GM23338 (cell line): ENCODE results near the gene HSPA1A. TPM values are rescaled to one million over a fixed set of nuclear protein-coding genes. Genes with fewer than 3 reads are reported as not detected.

Experiments used
- ATAC-seq: fragments of 200-7000 bp; cut with Tn5 transposase; 3 replicates; pipeline ENCODE4 v1.9.1; 2020
- DNase-seq: peaks from one replicate; pipeline ENCODE4 v3.0.0-alpha.2; 2015; ENCODE audit warnings: low spot score
- H2AFZ ChIP-seq: fragments of 200-600 bp; sonication (generic); 2 replicates; pipeline ENCODE4 v1.8.0; 2016; ENCODE audit warnings: antibody characterized with exemption, mild to moderate bottlenecking, moderate library complexity
- H3F3A ChIP-seq: fragments of 200-600 bp; sonication (generic); replicated peaks from 2 replicates; pipeline ENCODE4 v1.8.0; 2017; ENCODE audit warnings: antibody characterized with exemption, mixed run types, low read depth
- H3K27ac ChIP-seq: fragments of 200-600 bp; sonication (generic); 2 replicates; pipeline ENCODE4 v1.6.1; 2016; ENCODE audit warnings: low read depth
- H3K27me3 ChIP-seq: fragments of 200-600 bp; sonication (generic); 2 replicates; pipeline ENCODE4 v1.8.0; 2016; ENCODE audit warnings: mild to moderate bottlenecking, mixed run types, moderate library complexity; ENCODE audit not compliant: insufficient read depth
- H3K36me3 ChIP-seq: fragments of 200-600 bp; sonication (generic); 2 replicates; pipeline ENCODE4 v1.8.0; 2016; ENCODE audit warnings: mild to moderate bottlenecking; ENCODE audit not compliant: insufficient read depth
- H3K4me1 ChIP-seq: fragments of 200-600 bp; sonication (generic); 2 replicates; pipeline ENCODE4 v1.8.0; 2016; ENCODE audit warnings: mild to moderate bottlenecking, moderate library complexity; ENCODE audit not compliant: insufficient read depth
- H3K4me2 ChIP-seq: fragments of 200-600 bp; sonication (generic); 2 replicates; pipeline ENCODE4 v1.7.1; 2017; ENCODE audit warnings: mixed run types
- H3K4me3 ChIP-seq: fragments of 200-600 bp; sonication (generic); 2 replicates; pipeline ENCODE4 v1.6.1; 2016; ENCODE audit warnings: mixed run types
- H3K79me2 ChIP-seq: fragments of 200-600 bp; sonication (generic); replicated peaks from 2 replicates; pipeline ENCODE4 v1.8.0; 2017; ENCODE audit warnings: mild to moderate bottlenecking; ENCODE audit not compliant: insufficient read depth
- H3K9me2 ChIP-seq: fragments of 200-600 bp; sonication (generic); 2 replicates; pipeline ENCODE4 v1.8.0; 2017; ENCODE audit not compliant: insufficient read depth
- H4K20me1 ChIP-seq: fragments of 200-600 bp; sonication (generic); replicated peaks from 2 replicates; pipeline ENCODE4 v1.8.0; 2017; ENCODE audit warnings: mild to moderate bottlenecking; ENCODE audit not compliant: insufficient read depth
- H3K27ac Mint-ChIP-seq: 2 replicates; pipeline ENCODE4 v1.8.0; 2020; ENCODE audit warnings: inconsistent platforms, mild to moderate bottlenecking, moderate library complexity, mixed read lengths
- H3K27me3 Mint-ChIP-seq: 3 replicates; pipeline ENCODE4 v1.8.0; 2022; ENCODE audit warnings: low read depth, mild to moderate bottlenecking, moderate library complexity, mixed read lengths, inconsistent platforms; ENCODE audit not compliant: insufficient read depth, poor library complexity
- H3K36me3 Mint-ChIP-seq: 3 replicates; pipeline ENCODE4 v1.8.0; 2021; ENCODE audit warnings: low read depth, mild to moderate bottlenecking, inconsistent platforms, moderate library complexity, mixed read lengths
- H3K4me1 Mint-ChIP-seq: 3 replicates; pipeline ENCODE4 v1.8.0; 2020; ENCODE audit warnings: mild to moderate bottlenecking, inconsistent platforms, mixed read lengths
- H3K4me3 Mint-ChIP-seq: 3 replicates; pipeline ENCODE4 v1.8.0; 2021; ENCODE audit warnings: moderate library complexity, mild to moderate bottlenecking, inconsistent platforms, mixed read lengths
- H3K9me3 Mint-ChIP-seq: 3 replicates; pipeline ENCODE4 v1.8.0; 2020; ENCODE audit warnings: moderate library complexity, mild to moderate bottlenecking, inconsistent platforms, mixed read lengths
- CREB1 ChIP-seq: fragments of 250-450 bp; sonication (Bioruptor Pico); IDR thresholded peaks from 2 replicates; pipeline ENCODE4 v1.5.0; 2020; ENCODE audit warnings: low read depth, mild to moderate bottlenecking, moderate library complexity
- JUNB ChIP-seq: IDR thresholded peaks from one replicate; pipeline ENCODE4 v1.6.1; 2016; ENCODE audit warnings: antibody characterized with exemption; ENCODE audit not compliant: unreplicated experiment
- NANOG ChIP-seq: IDR thresholded peaks from 2 replicates; pipeline ENCODE4 v1.6.1; 2016; ENCODE audit warnings: antibody characterized with exemption, borderline replicate concordance
- POLR2AphosphoS5 ChIP-seq: IDR thresholded peaks from 2 replicates; pipeline ENCODE4 v1.6.1; 2016; ENCODE audit warnings: antibody characterized with exemption, low read depth
- REST ChIP-seq: IDR thresholded peaks from one replicate; pipeline ENCODE4 v1.6.1; 2018; ENCODE audit warnings: antibody characterized with exemption; ENCODE audit not compliant: unreplicated experiment
- STAT1 ChIP-seq: IDR thresholded peaks from one replicate; pipeline ENCODE4 v1.6.1; 2016; ENCODE audit warnings: antibody characterized with exemption; ENCODE audit not compliant: unreplicated experiment
- polyA plus RNA-seq: library from polyadenylated mRNA; unstranded; fragments of >200 nt; fragmentation: Nextera tagmentation; extraction: Ambion mirVana; gene quantifications from 2 replicates; pipeline ENCODE4 v1.2.1, GENCODE V29; 2016
- total RNA-seq: library from RNA; depleted of rRNA; stranded (reverse); fragments of >200 nt; shearing (Covaris generic); gene quantifications from 2 replicates; pipeline ENCODE4 v1.2.3, GENCODE V29; 2014
- TF ChIP-seq, protein P1 (sequence below), 2 experiments: fragments of 200-600 bp in 1 of 2; sonication (generic) in 1 of 2; conservative IDR thresholded peaks; 2 replicates each; pipeline versions ENCODE4 v1.5.1 to v1.6.1; 2016 to 2017; ENCODE audit warnings: antibody characterized with exemption in 2 of 2, low read depth in 2 of 2, mild to moderate bottlenecking in 2 of 2, moderate library complexity in 1 of 2
- TF ChIP-seq, protein P2 (sequence below): fragments of 250-450 bp; sonication (Bioruptor Pico); IDR thresholded peaks from 2 replicates; pipeline ENCODE4 v1.5.0; 2020; ENCODE audit warnings: mild to moderate bottlenecking, moderate library complexity

The HSPA1A gene
- total and polyA plus RNA-seq, 2 experiments from 2014 or later, result 36.1 to 57.1 TPM

- DNase-seq (no peak), ATAC-seq (no peak)
- Mint-ChIP-seq H3K36me3 (peaks cover 28% of the 10 kb centered on the region), H3K4me1 (peaks cover 2% of the 10 kb centered on the region; the same call in 1 of the 3 replicates), H3K4me3 (no peak overlapping the region), H3K9me3 (peaks cover 12% of the 10 kb centered on the region), H3K27ac (no peak overlapping the region), H3K27me3 (peaks cover 12% of the 10 kb centered on the region)
- Histone ChIP-seq H2AFZ (no peak overlapping the region), H3K79me2 (peaks cover 8% of the 10 kb centered on the region; the same call in 1 of the 2 replicates), H3K4me3 (no peak overlapping the region), H4K20me1 (peaks cover 3% of the 10 kb centered on the region; the same call in 1 of the 2 replicates), H3K4me1 (peaks cover 7% of the 10 kb centered on the region; the same call in 1 of the 2 replicates), H3F3A (0 out of 2 replicates have a peak, but pooled peaks cover 8% of the 10 kb centered on the region), H3K36me3 (no peaks in the 10 kb centered on the region), H3K27ac (no peak overlapping the region), H3K4me2 (no peak overlapping the region), H3K27me3 (no peaks in the 10 kb centered on the region), H3K9me2 (no peaks in the 10 kb centered on the region)
- TF ChIP-seq, protein P1, sequence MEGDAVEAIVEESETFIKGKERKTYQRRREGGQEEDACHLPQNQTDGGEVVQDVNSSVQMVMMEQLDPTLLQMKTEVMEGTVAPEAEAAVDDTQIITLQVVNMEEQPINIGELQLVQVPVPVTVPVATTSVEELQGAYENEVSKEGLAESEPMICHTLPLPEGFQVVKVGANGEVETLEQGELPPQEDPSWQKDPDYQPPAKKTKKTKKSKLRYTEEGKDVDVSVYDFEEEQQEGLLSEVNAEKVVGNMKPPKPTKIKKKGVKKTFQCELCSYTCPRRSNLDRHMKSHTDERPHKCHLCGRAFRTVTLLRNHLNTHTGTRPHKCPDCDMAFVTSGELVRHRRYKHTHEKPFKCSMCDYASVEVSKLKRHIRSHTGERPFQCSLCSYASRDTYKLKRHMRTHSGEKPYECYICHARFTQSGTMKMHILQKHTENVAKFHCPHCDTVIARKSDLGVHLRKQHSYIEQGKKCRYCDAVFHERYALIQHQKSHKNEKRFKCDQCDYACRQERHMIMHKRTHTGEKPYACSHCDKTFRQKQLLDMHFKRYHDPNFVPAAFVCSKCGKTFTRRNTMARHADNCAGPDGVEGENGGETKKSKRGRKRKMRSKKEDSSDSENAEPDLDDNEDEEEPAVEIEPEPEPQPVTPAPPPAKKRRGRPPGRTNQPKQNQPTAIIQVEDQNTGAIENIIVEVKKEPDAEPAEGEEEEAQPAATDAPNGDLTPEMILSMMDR (conservative IDR thresholded peaks at IDR 0.05; ENCODE audit: low read depth in 2 of 2), result no peak
- TF ChIP-seq CREB1 (no peak), REST (no peak), STAT1 (no peak), POLR2AphosphoS5 (no peak), JUNB (no peak), NANOG (no peak)
- TF ChIP-seq, protein P2, sequence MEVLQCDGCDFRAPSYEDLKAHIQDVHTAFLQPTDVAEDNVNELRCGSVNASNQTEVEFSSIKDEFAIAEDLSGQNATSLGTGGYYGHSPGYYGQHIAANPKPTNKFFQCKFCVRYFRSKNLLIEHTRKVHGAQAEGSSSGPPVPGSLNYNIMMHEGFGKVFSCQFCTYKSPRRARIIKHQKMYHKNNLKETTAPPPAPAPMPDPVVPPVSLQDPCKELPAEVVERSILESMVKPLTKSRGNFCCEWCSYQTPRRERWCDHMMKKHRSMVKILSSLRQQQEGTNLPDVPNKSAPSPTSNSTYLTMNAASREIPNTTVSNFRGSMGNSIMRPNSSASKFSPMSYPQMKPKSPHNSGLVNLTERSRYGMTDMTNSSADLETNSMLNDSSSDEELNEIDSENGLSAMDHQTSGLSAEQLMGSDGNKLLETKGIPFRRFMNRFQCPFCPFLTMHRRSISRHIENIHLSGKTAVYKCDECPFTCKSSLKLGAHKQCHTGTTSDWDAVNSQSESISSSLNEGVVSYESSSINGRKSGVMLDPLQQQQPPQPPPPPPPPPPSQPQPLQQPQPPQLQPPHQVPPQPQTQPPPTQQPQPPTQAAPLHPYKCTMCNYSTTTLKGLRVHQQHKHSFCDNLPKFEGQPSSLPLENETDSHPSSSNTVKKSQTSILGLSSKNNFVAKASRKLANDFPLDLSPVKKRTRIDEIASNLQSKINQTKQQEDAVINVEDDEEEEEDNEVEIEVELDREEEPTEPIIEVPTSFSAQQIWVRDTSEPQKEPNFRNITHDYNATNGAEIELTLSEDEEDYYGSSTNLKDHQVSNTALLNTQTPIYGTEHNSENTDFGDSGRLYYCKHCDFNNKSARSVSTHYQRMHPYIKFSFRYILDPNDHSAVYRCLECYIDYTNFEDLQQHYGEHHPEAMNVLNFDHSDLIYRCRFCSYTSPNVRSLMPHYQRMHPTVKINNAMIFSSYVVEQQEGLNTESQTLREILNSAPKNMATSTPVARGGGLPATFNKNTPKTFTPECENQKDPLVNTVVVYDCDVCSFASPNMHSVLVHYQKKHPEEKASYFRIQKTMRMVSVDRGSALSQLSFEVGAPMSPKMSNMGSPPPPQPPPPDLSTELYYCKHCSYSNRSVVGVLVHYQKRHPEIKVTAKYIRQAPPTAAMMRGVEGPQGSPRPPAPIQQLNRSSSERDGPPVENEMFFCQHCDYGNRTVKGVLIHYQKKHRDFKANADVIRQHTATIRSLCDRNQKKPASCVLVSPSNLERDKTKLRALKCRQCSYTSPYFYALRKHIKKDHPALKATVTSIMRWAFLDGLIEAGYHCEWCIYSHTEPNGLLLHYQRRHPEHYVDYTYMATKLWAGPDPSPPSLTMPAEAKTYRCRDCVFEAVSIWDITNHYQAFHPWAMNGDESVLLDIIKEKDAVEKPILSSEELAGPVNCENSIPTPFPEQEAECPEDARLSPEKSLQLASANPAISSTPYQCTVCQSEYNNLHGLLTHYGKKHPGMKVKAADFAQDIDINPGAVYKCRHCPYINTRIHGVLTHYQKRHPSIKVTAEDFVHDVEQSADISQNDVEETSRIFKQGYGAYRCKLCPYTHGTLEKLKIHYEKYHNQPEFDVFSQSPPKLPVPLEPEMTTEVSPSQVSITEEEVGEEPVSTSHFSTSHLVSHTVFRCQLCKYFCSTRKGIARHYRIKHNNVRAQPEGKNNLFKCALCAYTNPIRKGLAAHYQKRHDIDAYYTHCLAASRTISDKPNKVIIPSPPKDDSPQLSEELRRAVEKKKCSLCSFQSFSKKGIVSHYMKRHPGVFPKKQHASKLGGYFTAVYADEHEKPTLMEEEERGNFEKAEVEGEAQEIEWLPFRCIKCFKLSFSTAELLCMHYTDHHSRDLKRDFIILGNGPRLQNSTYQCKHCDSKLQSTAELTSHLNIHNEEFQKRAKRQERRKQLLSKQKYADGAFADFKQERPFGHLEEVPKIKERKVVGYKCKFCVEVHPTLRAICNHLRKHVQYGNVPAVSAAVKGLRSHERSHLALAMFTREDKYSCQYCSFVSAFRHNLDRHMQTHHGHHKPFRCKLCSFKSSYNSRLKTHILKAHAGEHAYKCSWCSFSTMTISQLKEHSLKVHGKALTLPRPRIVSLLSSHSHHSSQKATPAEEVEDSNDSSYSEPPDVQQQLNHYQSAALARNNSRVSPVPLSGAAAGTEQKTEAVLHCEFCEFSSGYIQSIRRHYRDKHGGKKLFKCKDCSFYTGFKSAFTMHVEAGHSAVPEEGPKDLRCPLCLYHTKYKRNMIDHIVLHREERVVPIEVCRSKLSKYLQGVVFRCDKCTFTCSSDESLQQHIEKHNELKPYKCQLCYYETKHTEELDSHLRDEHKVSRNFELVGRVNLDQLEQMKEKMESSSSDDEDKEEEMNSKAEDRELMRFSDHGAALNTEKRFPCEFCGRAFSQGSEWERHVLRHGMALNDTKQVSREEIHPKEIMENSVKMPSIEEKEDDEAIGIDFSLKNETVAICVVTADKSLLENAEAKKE (CRISPR knock-in tag), result no peak
Observed at GRCh38 chr6:31858707-31859106, 43.4 kb downstream of the HSPA1A start.
